Neural cell (in vitro differentiated cells): ENCODE results near the gene RARRES2. TPM values are rescaled to one million over a fixed set of nuclear protein-coding genes. Genes with fewer than 3 reads are reported as not detected.

Source experiments
- H2AFZ ChIP-seq: fragments of 200-600, 300-800 bp; sonication (generic), shearing (Covaris generic); 2 replicates; pipeline ENCODE4 v1.6.0; 2014; ENCODE audit warnings: low read depth, mild to moderate bottlenecking, antibody characterized with exemption, low read length, moderate library complexity
- H3F3A ChIP-seq: fragments of 200-600 bp; shearing (Covaris generic); 2 replicates; pipeline ENCODE4 v1.6.1; 2016; ENCODE audit warnings: mild to moderate bottlenecking, moderate library complexity, mixed read lengths, antibody characterized with exemption, low read length; ENCODE audit not compliant: insufficient read depth, poor library complexity, severe bottlenecking
- H3K27ac ChIP-seq: fragments of 200-600, 300-800 bp; sonication (generic), shearing (Covaris generic); 2 replicates; pipeline ENCODE4 v1.5.1; 2014; ENCODE audit warnings: mild to moderate bottlenecking, low read length, moderate library complexity
- H3K27me3 ChIP-seq: fragments of 300-800, 200-600 bp; sonication (generic), shearing (Covaris generic); 2 replicates; pipeline ENCODE4 v1.6.0; 2014; ENCODE audit warnings: mild to moderate bottlenecking, low read depth, low read length, moderate library complexity; ENCODE audit not compliant: insufficient read depth
- H3K36me3 ChIP-seq: fragments of 300-800, 200-600 bp; sonication (generic), shearing (Covaris generic); 2 replicates; pipeline ENCODE4 v1.5.1; 2014; ENCODE audit warnings: mild to moderate bottlenecking, antibody characterized with exemption, low read length, moderate library complexity; ENCODE audit not compliant: insufficient read depth
- H3K4me2 ChIP-seq: fragments of 300-800, 200-600 bp; sonication (generic), shearing (Covaris generic); 2 replicates; pipeline ENCODE4 v1.6.0; 2014; ENCODE audit warnings: mild to moderate bottlenecking, low read length
- H3K4me3 ChIP-seq: fragments of 300-800, 200-600 bp; sonication (generic), shearing (Covaris generic); 2 replicates; pipeline ENCODE4 v1.5.1; 2014; ENCODE audit warnings: mild to moderate bottlenecking, low read length, moderate library complexity
- H3K79me2 ChIP-seq: fragments of 200-600 bp; shearing (Covaris generic); replicated peaks from 2 replicates; pipeline ENCODE4 v1.6.0; 2014; ENCODE audit warnings: mild to moderate bottlenecking, low read length, moderate library complexity; ENCODE audit not compliant: insufficient read depth
- H3K9ac ChIP-seq: fragments of 300-800, 200-600 bp; sonication (generic), shearing (Covaris generic); 2 replicates; pipeline ENCODE4 v1.6.1; 2016; ENCODE audit warnings: mild to moderate bottlenecking, low read length, mixed read lengths
- H3K9me2 ChIP-seq: fragments of 200-600 bp; shearing (Covaris generic); 2 replicates; pipeline ENCODE4 v1.6.1; 2016; ENCODE audit warnings: mild to moderate bottlenecking, low read length, mixed read lengths; ENCODE audit not compliant: insufficient read depth
- H3K9me3 ChIP-seq: fragments of 200-600, 300-800 bp; sonication (generic), shearing (Covaris generic); 2 replicates; pipeline ENCODE4 v1.6.1; 2016; ENCODE audit warnings: mild to moderate bottlenecking, mixed run types, low read length, moderate library complexity, mixed read lengths
- H4K20me1 ChIP-seq: fragments of 200-600 bp; shearing (Covaris generic); 2 replicates; pipeline ENCODE4 v1.6.1; 2016; ENCODE audit warnings: mild to moderate bottlenecking, mixed run types; ENCODE audit not compliant: insufficient read depth
- EP300 ChIP-seq: fragments of 450-650 bp; conservative IDR thresholded peaks from 2 replicates; pipeline ENCODE4 v1.6.1; 2014; ENCODE audit warnings: antibody characterized with exemption, mild to moderate bottlenecking, moderate library complexity; ENCODE audit not compliant: poor library complexity, severe bottlenecking
- EZH2 ChIP-seq: fragments of 200-600, 300-800 bp; shearing (Covaris generic), sonication (generic); IDR thresholded peaks from 2 replicates; pipeline ENCODE4 v1.6.1; 2014; ENCODE audit warnings: antibody characterized with exemption, low read length, borderline replicate concordance, mild to moderate bottlenecking; ENCODE audit not compliant: insufficient read depth, poor library complexity, severe bottlenecking
- MXI1 ChIP-seq: fragments of 450-650 bp; conservative IDR thresholded peaks from 2 replicates; pipeline ENCODE4 v1.6.1; 2014; ENCODE audit warnings: antibody characterized with exemption, mild to moderate bottlenecking; ENCODE audit not compliant: poor library complexity, severe bottlenecking
- POLR2AphosphoS5 ChIP-seq: IDR thresholded peaks from 2 replicates; pipeline ENCODE4 v1.6.1; 2012
- RAD21 ChIP-seq: fragments of 450-650 bp; conservative IDR thresholded peaks from 2 replicates; pipeline ENCODE4 v1.6.1; 2014; ENCODE audit warnings: antibody characterized with exemption, mild to moderate bottlenecking, moderate library complexity
- SMC3 ChIP-seq: fragments of 450-650 bp; conservative IDR thresholded peaks from 2 replicates; pipeline ENCODE4 v1.6.1; 2014; ENCODE audit warnings: antibody characterized with exemption, mild to moderate bottlenecking, moderate library complexity; ENCODE audit not compliant: poor library complexity
- TAF1 ChIP-seq: IDR thresholded peaks from 2 replicates; pipeline ENCODE4 v1.6.1; 2012; ENCODE audit warnings: low read depth
- polyA plus RNA-seq: library from polyadenylated mRNA; depleted of rRNA; stranded (reverse); fragments of >200 nt; gene quantifications from 2 replicates; pipeline ENCODE4 v1.2.3, GENCODE V29; 2014
- TF ChIP-seq, protein P1 (sequence below): fragments of 450-650 bp; IDR thresholded peaks from 2 replicates; pipeline ENCODE4 v1.5.1; 2014; ENCODE audit warnings: antibody characterized with exemption, mild to moderate bottlenecking, moderate library complexity; ENCODE audit not compliant: poor library complexity, severe bottlenecking
- TF ChIP-seq, protein P2 (sequence below): IDR thresholded peaks from 2 replicates; pipeline ENCODE4 v1.6.1; 2012; ENCODE audit warnings: borderline replicate concordance

Gene RARRES2
- polyA plus RNA-seq, 1 donor from 2014 or later, result 0.71 TPM

DNA sequence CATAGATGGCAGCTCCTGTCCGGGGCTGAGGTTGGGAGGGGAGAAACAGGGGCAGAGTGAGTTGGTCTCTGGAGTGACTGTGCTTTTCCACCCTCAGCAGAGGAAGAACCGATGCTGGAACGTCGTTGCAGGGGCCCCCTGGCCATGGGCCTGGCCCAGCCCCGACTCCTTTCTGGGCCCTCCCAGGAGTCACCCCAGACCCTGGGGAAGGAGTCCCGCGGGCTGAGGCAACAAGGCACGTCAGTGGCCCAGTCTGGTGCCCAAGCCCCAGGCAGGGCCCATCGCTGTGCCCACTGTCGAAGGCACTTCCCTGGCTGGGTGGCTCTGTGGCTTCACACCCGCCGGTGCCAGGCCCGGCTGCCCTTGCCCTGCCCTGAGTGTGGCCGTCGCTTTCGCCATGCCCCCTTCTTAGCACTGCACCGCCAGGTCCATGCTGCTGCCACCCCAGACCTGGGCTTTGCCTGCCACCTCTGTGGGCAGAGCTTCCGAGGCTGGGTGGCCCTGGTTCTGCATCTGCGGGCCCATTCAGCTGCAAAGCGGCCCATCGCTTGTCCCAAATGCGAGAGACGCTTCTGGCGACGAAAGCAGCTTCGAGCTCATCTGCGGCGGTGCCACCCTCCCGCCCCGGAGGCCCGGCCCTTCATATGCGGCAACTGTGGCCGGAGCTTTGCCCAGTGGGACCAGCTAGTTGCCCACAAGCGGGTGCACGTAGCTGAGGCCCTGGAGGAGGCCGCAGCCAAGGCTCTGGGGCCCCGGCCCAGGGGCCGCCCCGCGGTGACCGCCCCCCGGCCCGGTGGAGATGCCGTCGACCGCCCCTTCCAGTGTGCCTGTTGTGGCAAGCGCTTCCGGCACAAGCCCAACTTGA is 29.9 kb upstream of the RARRES2 start:
- Histone ChIP-seq H3K36me3 (no peaks in the 10 kb centered on the region), H3K9ac (peak overlapping the region; percentile 95), H3K9me2 (no peaks in the 10 kb centered on the region), H3K4me3 (peak overlapping the region; percentile 98), H3F3A (no peaks in the 10 kb centered on the region), H2AFZ (no peak overlapping the region), H3K9me3 (no peaks in the 10 kb centered on the region), H3K27ac (peak overlapping the region; percentile 28), H3K27me3 (no peaks in the 10 kb centered on the region), H3K79me2 (peaks cover 34% of the 10 kb centered on the region), H4K20me1 (no peaks in the 10 kb centered on the region), H3K4me2 (no peak overlapping the region)
- no peak for TF ChIP-seq EZH2
- TF ChIP-seq TAF1, result no peak
- no peak for TF ChIP-seq EP300
- no peak for TF ChIP-seq SMC3
- TF ChIP-seq, protein P1, sequence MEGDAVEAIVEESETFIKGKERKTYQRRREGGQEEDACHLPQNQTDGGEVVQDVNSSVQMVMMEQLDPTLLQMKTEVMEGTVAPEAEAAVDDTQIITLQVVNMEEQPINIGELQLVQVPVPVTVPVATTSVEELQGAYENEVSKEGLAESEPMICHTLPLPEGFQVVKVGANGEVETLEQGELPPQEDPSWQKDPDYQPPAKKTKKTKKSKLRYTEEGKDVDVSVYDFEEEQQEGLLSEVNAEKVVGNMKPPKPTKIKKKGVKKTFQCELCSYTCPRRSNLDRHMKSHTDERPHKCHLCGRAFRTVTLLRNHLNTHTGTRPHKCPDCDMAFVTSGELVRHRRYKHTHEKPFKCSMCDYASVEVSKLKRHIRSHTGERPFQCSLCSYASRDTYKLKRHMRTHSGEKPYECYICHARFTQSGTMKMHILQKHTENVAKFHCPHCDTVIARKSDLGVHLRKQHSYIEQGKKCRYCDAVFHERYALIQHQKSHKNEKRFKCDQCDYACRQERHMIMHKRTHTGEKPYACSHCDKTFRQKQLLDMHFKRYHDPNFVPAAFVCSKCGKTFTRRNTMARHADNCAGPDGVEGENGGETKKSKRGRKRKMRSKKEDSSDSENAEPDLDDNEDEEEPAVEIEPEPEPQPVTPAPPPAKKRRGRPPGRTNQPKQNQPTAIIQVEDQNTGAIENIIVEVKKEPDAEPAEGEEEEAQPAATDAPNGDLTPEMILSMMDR, result no peak
- TF ChIP-seq, protein P2, sequence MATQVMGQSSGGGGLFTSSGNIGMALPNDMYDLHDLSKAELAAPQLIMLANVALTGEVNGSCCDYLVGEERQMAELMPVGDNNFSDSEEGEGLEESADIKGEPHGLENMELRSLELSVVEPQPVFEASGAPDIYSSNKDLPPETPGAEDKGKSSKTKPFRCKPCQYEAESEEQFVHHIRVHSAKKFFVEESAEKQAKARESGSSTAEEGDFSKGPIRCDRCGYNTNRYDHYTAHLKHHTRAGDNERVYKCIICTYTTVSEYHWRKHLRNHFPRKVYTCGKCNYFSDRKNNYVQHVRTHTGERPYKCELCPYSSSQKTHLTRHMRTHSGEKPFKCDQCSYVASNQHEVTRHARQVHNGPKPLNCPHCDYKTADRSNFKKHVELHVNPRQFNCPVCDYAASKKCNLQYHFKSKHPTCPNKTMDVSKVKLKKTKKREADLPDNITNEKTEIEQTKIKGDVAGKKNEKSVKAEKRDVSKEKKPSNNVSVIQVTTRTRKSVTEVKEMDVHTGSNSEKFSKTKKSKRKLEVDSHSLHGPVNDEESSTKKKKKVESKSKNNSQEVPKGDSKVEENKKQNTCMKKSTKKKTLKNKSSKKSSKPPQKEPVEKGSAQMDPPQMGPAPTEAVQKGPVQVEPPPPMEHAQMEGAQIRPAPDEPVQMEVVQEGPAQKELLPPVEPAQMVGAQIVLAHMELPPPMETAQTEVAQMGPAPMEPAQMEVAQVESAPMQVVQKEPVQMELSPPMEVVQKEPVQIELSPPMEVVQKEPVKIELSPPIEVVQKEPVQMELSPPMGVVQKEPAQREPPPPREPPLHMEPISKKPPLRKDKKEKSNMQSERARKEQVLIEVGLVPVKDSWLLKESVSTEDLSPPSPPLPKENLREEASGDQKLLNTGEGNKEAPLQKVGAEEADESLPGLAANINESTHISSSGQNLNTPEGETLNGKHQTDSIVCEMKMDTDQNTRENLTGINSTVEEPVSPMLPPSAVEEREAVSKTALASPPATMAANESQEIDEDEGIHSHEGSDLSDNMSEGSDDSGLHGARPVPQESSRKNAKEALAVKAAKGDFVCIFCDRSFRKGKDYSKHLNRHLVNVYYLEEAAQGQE, result no peak
- TF ChIP-seq POLR2AphosphoS5, result no peak
- TF ChIP-seq MXI1, result no peak
- no peak for TF ChIP-seq RAD21

DNA sequence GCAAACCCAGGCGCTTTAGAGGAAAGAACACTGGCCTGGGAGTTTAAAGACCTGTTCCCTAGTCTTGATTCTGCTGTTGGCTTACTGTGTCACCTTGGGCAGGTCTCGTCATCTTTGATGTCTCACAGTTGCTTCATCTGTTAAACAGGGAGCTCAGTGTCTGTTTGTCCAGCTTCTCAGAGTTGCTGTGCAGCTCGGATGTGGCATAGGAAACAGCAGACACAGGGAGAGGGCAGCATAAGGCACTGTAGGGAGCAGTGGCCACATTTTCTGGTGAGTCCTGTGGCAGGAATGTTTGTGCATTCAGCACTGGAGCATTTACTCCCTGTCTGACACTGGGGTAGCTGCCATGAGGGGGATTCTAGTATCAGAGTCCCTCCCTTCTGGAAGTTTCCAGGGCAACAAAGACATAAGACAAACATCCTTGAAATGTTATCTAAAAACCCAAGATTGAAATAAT is 29.2 kb upstream of the RARRES2 start:
- Histone ChIP-seq H3K79me2 (peaks cover 34% of the 10 kb centered on the region), H4K20me1 (no peaks in the 10 kb centered on the region), H3K9me3 (no peaks in the 10 kb centered on the region), H3K9me2 (no peaks in the 10 kb centered on the region), H2AFZ (no peak overlapping the region), H3K4me2 (peak overlapping the region; percentile 55), H3K36me3 (no peaks in the 10 kb centered on the region), H3K27ac (peak overlapping the region; percentile 28), H3K4me3 (peak overlapping the region; percentile 98), H3F3A (no peaks in the 10 kb centered on the region), H3K9ac (peak overlapping the region; percentile 95), H3K27me3 (no peaks in the 10 kb centered on the region)
- TF ChIP-seq MXI1 (no peak), TAF1 (no peak), POLR2AphosphoS5 (no peak), EZH2 (no peak), RAD21 (no peak), EP300 (no peak), SMC3 (no peak)
- TF ChIP-seq, protein P2, result no peak
- TF ChIP-seq, protein P1, result no peak
